GM06990 (cell line): ENCODE data around the gene MRC2.
A peak's percentile ranks its signal among the peaks of the same experiment; 100 is the strongest.

Source experiments
- DNase-seq: peaks from one replicate; pipeline ENCODE4 v3.0.0-alpha.2; 2011; ENCODE audit not compliant: insufficient read length; ENCODE audit errors: extremely low read depth
- H3K27me3 ChIP-seq: replicated peaks from 2 replicates; pipeline ENCODE4 v1.6.0; 2011; ENCODE audit warnings: low read length; ENCODE audit not compliant: control insufficient read depth, insufficient read depth
- H3K36me3 ChIP-seq: 2 replicates; pipeline ENCODE4 v1.5.1; 2011; ENCODE audit warnings: low read length; ENCODE audit not compliant: control insufficient read depth, insufficient read depth
- H3K4me3 ChIP-seq: replicated peaks from 2 replicates; pipeline ENCODE4 v1.5.1; 2011; ENCODE audit warnings: low read depth, mild to moderate bottlenecking, control low read depth, low read length
- TF ChIP-seq, protein P1 (sequence below): IDR thresholded peaks from 2 replicates; pipeline ENCODE4 v1.5.1; 2011; ENCODE audit warnings: low read length, control low read depth, mild to moderate bottlenecking, inconsistent platforms; ENCODE audit not compliant: insufficient read depth, poor library complexity, severe bottlenecking

The MRC2 gene

DNA sequence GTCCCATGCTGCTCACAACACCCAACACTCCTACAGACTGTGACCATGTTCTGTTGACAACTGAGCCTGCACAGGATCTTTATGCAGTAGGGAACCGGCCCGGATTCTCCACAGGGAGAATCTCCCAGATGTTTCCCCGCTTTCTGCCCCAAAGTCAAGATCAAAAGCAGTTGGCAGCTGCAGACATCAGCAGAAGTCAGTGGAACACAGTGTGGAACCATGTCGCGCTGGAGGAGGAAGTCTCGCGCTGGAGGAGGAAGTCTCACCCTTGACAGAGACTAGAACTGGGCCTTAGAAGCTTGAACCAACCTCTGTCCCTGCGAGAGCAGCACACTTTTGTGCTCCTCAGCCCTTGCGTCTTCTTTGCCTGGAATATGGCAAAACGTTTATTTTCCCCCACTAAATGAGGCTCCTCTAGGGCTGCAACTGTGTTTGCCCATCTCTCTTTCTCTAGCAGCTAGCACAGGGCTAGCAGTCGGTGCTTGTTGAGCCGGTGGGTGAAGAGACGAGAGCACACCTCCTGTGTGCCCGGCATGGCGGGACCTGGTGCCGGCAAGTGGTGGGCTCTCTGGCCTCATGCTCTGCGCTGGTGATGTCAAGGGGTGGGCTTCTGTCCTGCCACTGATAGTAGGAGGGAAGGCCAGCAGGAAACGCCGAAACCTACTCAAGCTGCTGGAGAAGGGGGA is 2.1 kb upstream of the MRC2 start:
- TF ChIP-seq, protein P1, sequence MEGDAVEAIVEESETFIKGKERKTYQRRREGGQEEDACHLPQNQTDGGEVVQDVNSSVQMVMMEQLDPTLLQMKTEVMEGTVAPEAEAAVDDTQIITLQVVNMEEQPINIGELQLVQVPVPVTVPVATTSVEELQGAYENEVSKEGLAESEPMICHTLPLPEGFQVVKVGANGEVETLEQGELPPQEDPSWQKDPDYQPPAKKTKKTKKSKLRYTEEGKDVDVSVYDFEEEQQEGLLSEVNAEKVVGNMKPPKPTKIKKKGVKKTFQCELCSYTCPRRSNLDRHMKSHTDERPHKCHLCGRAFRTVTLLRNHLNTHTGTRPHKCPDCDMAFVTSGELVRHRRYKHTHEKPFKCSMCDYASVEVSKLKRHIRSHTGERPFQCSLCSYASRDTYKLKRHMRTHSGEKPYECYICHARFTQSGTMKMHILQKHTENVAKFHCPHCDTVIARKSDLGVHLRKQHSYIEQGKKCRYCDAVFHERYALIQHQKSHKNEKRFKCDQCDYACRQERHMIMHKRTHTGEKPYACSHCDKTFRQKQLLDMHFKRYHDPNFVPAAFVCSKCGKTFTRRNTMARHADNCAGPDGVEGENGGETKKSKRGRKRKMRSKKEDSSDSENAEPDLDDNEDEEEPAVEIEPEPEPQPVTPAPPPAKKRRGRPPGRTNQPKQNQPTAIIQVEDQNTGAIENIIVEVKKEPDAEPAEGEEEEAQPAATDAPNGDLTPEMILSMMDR = no peak
- H3K36me3 ChIP-seq = no peaks in the 10 kb centered on the region
- no peak for DNase-seq
- H3K27me3 ChIP-seq = no peaks in the 10 kb centered on the region; the same call in 1 of the 2 replicates
- H3K4me3 ChIP-seq = no peak overlapping the region

DNA sequence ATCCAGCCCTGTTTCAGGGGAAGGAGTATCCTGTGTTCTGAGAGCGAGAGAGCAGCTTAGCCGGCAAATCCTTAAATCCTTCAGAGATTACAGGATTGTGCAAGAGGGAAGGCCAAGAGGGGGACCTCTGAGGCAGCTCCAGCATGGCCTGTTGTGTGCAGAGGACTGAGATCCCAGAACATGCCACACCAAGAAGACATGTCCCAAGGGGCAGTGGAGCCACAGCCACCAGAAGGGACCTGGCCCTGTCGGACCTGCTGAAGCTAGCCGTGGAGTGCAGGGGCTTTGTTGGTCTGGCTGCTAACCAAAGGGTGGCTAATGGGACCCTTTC is 1.6 kb upstream of the MRC2 start:
- no peaks in the 10 kb centered on the region; the same call in 1 of the 2 replicates for H3K27me3 ChIP-seq
- DNase-seq = no peak
- TF ChIP-seq, protein P1 = no peak
- H3K36me3 ChIP-seq = no peaks in the 10 kb centered on the region
- H3K4me3 ChIP-seq = no peak overlapping the region

DNA sequence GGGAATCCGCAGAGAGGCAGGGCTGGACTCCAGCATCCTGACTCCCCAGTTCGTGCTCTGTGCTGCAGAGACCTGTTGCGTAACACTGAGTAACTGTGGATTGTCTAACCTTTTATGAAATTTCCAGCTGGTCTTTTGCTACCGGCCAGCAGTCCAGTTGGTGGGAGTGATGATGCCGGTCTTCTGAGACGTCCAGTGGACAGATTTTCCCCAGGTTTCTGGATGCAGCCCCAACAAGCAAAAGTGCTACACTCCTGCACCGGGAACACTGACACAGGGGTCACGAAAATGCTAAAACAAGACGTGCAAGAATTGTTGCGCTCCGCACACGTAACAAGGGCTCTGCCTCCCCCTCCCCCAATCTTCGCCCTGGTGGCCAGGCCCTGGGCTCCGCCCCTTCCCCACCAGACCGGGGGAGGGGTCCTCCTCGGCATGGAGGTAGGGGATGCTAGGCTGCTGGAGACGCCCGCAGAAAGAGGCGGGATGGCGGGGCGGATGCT is 701 bp upstream of the MRC2 start:
- no peak for DNase-seq
- H3K4me3 ChIP-seq = peak overlapping the region; percentile 62
- TF ChIP-seq, protein P1 = no peak
- H3K27me3 ChIP-seq = no peaks in the 10 kb centered on the region; the same call in 1 of the 2 replicates
- H3K36me3 ChIP-seq = no peaks in the 10 kb centered on the region

DNA sequence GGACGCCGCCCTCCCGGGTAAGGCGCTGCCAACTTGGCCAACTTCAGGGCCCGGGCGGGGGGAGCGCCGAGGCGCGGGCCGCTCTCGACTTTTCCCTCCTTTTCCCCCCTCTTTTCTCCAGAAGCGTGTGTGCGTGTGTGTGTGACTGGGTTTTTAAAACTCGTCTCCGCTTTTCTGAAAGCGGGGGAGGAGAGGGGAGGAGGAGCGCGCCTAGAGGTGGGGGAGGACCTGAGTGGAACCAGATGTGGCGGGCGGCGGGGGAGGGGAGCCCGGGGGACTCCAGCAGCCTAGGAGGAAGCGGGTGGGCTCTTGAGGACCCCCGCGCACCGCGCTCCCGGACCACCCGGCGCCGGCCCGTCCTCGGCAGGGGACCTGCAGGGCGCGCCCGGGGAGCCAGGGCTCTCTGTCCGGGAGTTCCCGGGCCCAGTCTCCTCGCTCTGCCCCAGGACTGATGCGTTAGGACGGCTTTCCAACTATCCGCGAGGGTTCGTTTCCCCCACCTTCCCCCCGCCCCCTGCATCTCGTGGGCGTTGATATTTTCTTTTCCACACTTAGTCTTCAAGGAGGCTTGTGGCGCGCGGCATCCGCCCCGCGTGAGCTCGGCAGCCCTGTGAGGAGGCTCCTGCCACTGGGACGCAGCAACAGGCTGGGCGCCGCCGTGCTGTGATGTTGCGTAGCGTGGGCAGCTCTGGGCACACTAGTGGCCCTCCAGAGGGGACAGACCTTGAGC is 599 bp downstream of the MRC2 start:
- DNase-seq = peak; percentile 52
- H3K36me3 ChIP-seq = no peaks in the 10 kb centered on the region
- H3K4me3 ChIP-seq = peak overlapping the region; percentile 62
- H3K27me3 ChIP-seq = no peaks in the 10 kb centered on the region; the same call in 1 of the 2 replicates
- TF ChIP-seq, protein P1 = no peak

DNA sequence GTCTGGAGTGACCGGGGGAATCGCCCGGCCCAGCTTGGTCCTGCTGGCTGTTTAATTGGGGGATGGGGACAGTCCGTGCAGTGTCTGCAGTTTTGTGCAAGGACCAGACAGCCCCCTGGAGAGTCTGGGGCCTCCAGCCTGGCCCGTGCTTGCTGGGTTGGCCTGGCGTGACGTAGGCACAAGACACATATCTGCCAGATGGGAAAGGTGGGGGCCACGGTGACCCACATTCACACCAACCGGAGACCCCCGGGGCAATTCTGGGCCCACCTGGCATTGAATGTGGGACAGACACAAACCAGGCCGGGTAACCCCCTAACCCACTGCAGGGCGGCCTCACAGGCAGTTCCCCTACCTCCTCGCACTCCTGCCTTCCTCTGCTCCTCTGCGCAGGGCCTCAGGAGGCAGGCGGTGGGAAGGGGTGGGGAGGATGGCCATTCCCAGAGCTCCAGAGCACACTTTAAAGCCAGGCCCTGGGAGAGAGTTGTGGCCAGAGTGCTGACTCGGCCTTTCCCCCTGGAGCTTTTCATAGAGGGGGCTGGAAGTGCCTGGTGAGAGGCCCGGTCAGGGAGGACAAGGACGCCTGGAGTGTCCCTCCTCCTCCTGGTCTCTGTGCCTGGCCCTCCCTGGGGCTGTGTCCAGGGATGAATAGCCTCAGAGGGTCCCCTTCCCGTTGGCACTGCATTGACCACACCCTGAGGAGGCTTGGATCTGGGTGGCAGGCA is 1.5 kb downstream of the MRC2 start:
- no peaks in the 10 kb centered on the region; the same call in 1 of the 2 replicates for H3K27me3 ChIP-seq
- H3K4me3 ChIP-seq = peak overlapping the region; percentile 62; the same call in 1 of the 2 replicates
- TF ChIP-seq, protein P1 = no peak
- no peaks in the 10 kb centered on the region for H3K36me3 ChIP-seq
- DNase-seq = no peak
